Stomach (tissue), 4 donors: ENCODE results near the gene PIK3CA.

Source experiments
- EP300 ChIP-seq: sonication (generic); formaldehyde crosslinking; IDR thresholded peaks from one replicate; pipeline ENCODE4 v1.6.1; 2017; ENCODE audit warnings: antibody characterized with exemption
- POLR2A ChIP-seq, 4 donors: fragments of 450-650 bp; IDR thresholded peaks; one replicate each; pipeline ENCODE4 v1.6.1; 2016; ENCODE audit warnings: antibody characterized with exemption in 4 of 4, control low read depth in 2 of 4, mild to moderate bottlenecking in 1 of 4, moderate library complexity in 1 of 4
- POLR2AphosphoS5 ChIP-seq, 3 donors: sonication (generic); formaldehyde crosslinking; IDR thresholded peaks; one replicate each; pipeline ENCODE4 v1.6.1; 2016; ENCODE audit warnings: antibody characterized with exemption in 3 of 3
- TF ChIP-seq, protein P1 (sequence below), 7 experiments: fragments of 450-650 bp in 4 of 7; fragments of 200-600 bp in 3 of 7; sonication (generic) in 3 of 7; IDR thresholded peaks; one replicate each; pipeline ENCODE4 v1.5.1; 2016 to 2019; ENCODE audit warnings: antibody characterized with exemption in 7 of 7, control low read depth in 2 of 7, mild to moderate bottlenecking in 1 of 7

- TF ChIP-seq, protein P1, sequence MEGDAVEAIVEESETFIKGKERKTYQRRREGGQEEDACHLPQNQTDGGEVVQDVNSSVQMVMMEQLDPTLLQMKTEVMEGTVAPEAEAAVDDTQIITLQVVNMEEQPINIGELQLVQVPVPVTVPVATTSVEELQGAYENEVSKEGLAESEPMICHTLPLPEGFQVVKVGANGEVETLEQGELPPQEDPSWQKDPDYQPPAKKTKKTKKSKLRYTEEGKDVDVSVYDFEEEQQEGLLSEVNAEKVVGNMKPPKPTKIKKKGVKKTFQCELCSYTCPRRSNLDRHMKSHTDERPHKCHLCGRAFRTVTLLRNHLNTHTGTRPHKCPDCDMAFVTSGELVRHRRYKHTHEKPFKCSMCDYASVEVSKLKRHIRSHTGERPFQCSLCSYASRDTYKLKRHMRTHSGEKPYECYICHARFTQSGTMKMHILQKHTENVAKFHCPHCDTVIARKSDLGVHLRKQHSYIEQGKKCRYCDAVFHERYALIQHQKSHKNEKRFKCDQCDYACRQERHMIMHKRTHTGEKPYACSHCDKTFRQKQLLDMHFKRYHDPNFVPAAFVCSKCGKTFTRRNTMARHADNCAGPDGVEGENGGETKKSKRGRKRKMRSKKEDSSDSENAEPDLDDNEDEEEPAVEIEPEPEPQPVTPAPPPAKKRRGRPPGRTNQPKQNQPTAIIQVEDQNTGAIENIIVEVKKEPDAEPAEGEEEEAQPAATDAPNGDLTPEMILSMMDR (IDR thresholded peaks at IDR 0.05) = no peak
- TF ChIP-seq POLR2AphosphoS5 (IDR thresholded peaks at IDR 0.05) = no peak
- TF ChIP-seq POLR2A (IDR thresholded peaks at IDR 0.05) = no peak
- no peak for TF ChIP-seq EP300
Observed at GRCh38 chr3:179236669-179237301, 88.6 kb downstream of the PIK3CA start.
